Cardiac fibroblast (primary cell): Measurements from ENCODE around the gene LFNG.

Source experiments
- DNase-seq, 2 donors: peaks; one replicate each; pipeline versions ENCODE4 v3.0.0 to v3.0.0-alpha.2; 2010; ENCODE audit warnings: low read depth in 2 of 2
- H3K4me3 ChIP-seq, 2 donors: replicated peaks in 1 of 2; 1 replicate in 1 of 2; 2 replicates in 1 of 2; pipeline ENCODE4 v1.5.1; 2011; ENCODE audit warnings: low read depth in 2 of 2, low read length in 2 of 2, mild to moderate bottlenecking in 2 of 2, moderate library complexity in 1 of 2
- CTCF ChIP-seq: IDR thresholded peaks from one replicate; pipeline ENCODE4 v1.5.1; 2011; ENCODE audit warnings: low read depth, mild to moderate bottlenecking, low read length, inconsistent platforms

The LFNG gene

GRCh38 chr7:2474224-2474623, 45.4 kb upstream of the LFNG start:
- H3K4me3 ChIP-seq: no peak overlapping the region
- no peak for DNase-seq
- no peak for TF ChIP-seq CTCF

GRCh38 chr7:2474813-2475677, 44.5 kb upstream of the LFNG start:
- no peak for TF ChIP-seq CTCF
- DNase-seq: no peak
- no peak overlapping the region for H3K4me3 ChIP-seq

GRCh38 chr7:2475678-2476015, 43.9 kb upstream of the LFNG start:
- no peak overlapping the region for H3K4me3 ChIP-seq
- no peak for DNase-seq
- TF ChIP-seq CTCF: no peak

GRCh38 chr7:2476298-2476697, 43.3 kb upstream of the LFNG start, which contains the start of gene GRIFIN:
TSS of gene GRIFIN (minus strand) at chr7:2476398. CDS start at chr7:2476383, 15 bp downstream.
- DNase-seq: no peak
- TF ChIP-seq CTCF: no peak
- H3K4me3 ChIP-seq: no peak within 1 kb of the TSS

- H3K4me3 ChIP-seq: no peak overlapping the region
- no peak for TF ChIP-seq CTCF
- no peak for DNase-seq
These were observed 42.7 kb upstream of the LFNG start for GRCh38 chr7:2476776-2477446.

GRCh38 chr7:2477447-2478398, 41.9 kb upstream of the LFNG start:
- TF ChIP-seq CTCF: peak; percentile 95
- DNase-seq: peak; percentile 58 to 64
- H3K4me3 ChIP-seq: no peak overlapping the region
